Measurements from ENCODE around the gene ZNF668.

Gene ZNF668

DNA sequence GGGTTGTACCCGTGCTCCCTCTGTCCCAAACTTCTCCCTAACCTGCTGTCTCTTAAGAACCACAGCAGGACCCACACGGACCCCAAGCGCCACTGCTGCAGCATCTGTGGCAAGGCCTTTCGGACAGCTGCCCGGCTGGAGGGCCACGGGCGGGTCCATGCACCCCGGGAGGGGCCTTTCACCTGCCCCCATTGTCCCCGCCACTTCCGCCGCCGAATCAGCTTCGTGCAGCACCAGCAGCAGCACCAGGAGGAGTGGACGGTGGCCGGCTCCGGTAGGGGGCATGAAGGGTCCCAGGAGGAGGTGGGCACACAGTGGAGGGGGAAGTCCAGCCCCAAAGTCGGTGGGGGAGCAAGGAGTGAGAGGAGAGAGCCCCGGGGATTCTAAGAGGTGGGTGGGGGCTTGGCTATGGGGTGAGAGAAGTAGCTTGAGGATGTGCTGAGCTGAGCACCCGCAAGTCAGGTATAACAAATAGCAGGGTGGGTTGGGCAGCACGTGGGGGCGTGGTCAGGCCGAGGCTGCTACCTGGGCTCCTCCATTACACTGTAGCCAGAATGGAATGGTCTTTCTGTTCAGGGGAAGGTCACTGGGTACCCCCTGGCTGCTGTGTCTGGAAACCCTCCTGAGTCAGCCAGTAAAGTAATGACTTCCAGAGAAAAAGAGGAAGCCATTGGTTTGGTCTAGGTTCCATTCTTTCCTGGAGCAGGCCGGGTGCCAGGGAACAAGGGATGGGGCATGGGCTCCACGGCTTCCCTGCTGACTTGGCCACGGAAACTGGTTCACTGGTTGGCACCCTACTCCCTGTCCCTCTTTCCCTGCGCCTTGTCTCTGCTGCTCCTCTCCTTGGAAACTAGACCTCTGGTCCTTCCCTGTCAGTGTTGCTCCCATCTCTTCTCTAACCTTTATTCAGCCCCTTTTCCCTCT is 7.7 kb upstream of the ZNF668 start:
- in situ Hi-C loops (cut with HindIII; ENCODE audit: low sequenced_read_pairs), result no loop called here

DNA sequence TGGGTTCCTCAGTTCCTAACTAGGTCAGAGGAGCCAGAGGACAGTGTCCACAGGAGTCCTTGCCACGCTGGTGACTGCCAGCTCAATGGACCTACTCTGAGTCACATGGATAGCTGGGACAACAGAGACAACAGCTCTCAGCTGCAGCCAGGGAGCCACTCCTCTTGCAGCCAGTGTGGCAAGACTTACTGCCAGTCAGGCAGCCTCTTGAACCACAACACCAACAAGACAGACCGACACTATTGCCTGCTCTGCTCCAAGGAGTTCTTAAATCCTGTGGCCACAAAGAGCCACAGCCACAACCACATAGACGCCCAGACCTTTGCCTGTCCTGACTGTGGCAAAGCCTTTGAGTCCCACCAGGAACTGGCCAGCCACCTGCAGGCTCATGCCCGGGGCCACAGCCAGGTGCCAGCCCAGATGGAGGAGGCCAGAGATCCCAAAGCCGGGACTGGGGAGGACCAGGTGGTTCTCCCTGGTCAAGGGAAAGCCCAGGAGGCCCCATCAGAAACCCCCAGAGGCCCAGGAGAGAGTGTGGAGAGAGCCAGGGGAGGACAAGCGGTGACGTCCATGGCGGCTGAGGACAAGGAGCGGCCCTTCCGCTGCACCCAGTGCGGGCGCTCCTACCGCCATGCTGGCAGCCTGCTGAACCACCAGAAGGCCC is 6.8 kb upstream of the ZNF668 start:
- in situ Hi-C loops (cut with HindIII; ENCODE audit: low sequenced_read_pairs), result no loop called here

DNA sequence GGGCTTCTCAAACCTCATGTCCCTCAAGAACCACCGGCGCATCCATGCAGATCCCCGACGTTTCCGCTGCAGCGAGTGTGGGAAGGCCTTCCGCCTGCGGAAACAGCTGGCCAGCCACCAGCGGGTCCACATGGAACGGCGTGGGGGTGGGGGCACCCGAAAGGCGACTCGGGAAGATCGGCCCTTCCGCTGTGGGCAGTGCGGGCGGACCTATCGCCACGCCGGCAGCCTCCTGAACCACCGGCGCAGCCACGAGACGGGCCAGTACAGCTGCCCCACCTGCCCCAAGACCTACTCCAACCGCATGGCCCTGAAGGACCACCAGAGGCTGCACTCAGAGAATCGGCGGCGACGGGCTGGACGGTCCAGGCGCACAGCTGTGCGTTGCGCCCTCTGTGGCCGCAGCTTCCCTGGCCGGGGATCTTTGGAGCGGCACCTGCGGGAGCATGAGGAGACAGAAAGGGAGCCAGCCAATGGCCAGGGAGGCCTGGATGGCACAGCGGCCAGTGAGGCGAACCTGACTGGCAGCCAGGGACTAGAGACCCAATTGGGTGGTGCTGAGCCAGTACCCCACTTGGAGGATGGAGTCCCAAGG is 6.1 kb upstream of the ZNF668 start:
- in situ Hi-C loops (cut with HindIII; ENCODE audit: low sequenced_read_pairs), result no loop called here

DNA sequence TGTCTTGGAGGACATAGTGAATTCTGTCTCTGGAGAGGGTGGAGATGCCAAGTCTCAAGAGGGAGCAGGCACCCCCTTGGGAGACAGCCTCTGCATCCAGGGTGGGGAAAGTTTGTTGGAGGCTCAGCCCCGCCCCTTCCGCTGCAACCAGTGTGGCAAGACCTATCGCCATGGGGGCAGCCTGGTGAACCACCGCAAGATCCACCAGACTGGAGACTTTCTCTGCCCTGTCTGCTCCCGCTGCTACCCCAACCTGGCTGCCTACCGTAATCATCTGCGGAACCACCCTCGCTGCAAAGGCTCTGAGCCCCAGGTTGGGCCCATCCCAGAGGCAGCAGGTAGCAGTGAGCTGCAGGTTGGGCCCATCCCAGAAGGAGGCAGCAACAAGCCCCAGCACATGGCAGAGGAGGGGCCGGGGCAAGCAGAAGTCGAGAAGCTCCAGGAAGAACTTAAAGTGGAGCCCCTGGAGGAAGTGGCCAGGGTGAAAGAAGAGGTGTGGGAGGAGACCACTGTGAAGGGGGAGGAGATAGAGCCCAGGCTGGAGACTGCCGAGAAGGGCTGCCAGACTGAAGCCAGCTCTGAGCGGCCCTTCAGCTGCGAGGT is 5.4 kb upstream of the ZNF668 start:
- in situ Hi-C loops (cut with HindIII; ENCODE audit: low sequenced_read_pairs), result no loop called here

DNA sequence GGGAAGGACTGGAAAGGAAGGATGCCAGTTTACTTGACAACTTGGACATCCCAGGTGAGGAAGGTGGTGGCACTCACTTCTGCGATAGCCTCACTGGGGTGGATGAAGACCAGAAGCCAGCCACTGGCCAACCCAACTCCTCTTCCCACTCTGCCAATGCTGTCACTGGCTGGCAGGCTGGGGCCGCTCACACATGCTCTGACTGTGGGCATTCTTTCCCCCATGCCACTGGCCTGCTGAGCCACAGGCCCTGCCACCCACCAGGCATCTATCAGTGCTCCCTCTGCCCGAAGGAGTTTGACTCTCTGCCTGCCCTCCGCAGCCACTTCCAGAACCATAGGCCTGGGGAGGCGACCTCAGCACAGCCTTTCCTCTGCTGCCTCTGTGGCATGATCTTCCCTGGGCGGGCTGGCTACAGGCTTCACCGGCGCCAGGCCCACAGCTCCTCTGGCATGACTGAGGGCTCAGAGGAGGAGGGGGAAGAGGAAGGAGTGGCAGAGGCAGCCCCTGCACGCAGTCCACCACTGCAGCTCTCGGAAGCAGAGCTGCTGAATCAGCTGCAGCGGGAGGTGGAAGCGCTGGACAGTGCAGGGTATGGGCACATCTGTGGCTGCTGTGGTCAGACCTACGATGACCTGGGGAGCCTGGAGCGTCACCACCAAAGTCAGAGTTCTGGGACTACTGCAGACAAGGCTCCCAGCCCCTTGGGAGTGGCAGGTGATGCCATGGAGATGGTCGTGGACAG is 4.7 kb upstream of the ZNF668 start:
- in situ Hi-C loops (cut with HindIII; ENCODE audit: low sequenced_read_pairs), result no loop called here

DNA sequence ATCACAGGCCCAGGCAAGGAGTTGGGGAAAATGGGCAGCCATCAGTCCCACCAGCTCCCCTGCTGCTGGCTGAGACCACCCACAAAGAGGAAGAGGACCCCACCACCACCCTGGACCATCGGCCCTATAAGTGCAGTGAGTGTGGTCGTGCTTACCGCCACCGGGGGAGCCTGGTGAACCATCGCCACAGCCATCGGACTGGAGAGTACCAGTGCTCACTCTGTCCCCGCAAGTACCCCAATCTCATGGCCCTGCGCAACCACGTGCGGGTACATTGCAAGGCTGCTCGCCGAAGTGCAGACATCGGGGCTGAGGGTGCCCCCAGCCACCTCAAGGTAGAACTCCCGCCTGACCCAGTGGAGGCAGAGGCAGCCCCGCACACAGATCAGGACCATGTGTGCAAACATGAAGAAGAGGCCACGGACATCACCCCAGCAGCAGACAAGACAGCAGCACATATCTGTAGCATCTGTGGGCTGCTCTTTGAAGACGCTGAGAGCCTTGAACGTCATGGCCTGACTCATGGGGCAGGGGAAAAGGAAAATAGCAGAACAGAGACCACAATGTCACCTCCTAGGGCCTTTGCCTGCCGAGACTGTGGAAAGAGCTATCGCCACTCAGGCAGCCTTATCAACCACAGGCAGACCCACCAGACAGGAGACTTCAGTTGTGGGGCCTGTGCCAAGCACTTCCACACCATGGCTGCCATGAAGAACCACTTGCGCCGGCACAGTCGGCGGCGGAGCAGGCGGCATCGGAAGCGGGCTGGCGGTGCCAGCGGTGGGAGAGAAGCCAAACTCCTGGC is 3.8 kb upstream of the ZNF668 start:
- in situ Hi-C loops (cut with HindIII; ENCODE audit: low sequenced_read_pairs), result no loop called here

DNA sequence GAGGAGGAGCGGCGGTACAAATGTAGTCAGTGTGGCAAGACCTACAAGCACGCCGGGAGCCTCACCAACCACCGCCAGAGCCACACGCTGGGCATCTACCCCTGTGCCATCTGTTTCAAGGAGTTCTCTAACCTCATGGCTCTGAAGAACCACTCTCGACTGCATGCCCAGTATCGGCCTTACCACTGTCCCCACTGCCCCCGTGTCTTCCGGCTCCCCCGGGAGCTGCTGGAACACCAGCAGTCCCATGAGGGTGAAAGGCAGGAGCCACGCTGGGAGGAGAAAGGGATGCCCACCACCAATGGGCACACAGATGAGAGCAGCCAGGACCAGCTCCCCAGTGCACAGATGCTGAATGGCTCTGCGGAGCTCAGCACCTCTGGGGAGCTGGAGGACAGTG is 3.0 kb upstream of the ZNF668 start:
- in situ Hi-C loops (cut with HindIII; ENCODE audit: low sequenced_read_pairs), result no loop called here

DNA sequence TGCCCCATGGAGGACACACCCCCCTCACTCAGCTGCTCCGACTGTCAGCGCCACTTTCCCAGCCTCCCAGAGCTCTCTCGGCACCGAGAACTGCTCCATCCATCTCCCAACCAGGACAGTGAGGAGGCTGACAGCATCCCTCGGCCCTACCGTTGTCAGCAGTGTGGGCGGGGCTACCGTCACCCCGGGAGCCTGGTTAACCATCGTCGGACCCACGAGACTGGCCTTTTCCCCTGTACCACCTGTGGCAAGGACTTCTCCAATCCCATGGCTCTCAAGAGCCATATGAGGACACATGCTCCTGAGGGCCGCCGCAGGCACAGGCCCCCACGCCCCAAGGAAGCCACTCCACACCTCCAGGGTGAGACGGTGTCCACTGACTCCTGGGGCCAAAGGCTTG is 2.3 kb upstream of the ZNF668 start:
- in situ Hi-C loops (cut with HindIII; ENCODE audit: low sequenced_read_pairs), result no loop called here

DNA sequence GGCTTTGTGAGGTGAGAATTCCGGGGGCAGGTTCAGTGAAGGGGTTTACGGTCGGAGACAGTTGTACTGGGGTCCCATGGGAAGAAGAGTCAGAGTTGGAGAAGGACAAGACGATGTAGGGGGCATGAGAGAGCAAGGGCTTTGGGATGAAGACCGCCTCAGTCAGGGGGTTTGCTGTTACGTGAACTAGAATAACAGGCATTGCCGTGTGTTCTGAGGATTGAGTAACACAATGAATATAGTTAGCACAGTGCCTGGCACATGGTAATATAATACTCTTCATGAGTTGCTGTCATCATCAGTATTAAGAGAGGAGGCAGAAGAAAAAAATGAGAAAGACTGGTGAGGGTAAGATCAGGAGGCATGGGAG is 759 bp upstream of the ZNF668 start:
- in situ Hi-C loops (cut with HindIII; ENCODE audit: low sequenced_read_pairs), result no loop called here

DNA sequence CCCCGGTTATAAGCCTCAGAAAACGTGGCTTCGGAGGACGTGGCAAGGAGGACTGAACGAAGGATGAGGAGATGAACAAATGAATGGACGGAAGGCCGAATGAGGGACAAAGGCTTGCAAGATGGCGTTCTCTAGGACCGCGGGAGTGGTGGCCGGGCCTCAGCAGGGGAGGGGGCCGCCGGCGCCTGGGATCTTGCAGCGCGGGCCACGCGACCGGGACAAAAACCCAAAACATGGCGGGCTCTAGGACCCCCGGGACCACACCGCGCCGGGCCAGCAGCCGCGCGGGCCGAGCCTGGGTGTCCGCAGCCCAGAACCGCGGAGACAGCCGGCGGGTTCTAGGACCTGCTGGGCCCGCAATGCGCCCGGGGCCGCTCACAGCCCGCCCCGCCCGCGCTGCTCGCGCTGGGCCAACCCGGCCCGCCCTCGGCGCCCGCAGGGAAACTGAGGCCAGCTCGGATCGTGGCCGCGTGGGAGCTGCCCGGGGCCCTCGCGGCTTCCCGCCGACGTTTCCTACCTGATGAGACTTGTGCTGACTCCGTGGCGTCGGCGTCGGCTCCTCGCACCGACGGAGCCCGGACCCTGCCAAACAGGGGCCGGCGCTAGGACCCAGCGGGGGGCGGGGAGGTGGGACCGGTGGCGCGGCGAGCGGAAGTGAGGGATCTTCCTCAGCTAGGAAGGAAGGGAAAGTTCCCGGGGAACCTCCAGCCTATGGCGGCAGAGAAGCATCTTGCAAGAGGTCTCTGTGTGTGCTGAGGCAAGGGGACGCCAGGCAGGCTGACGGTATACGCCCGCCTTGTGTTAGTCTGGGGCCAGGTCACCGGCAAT is 684 bp downstream of the ZNF668 start:
- in situ Hi-C loops (cut with HindIII; ENCODE audit: low sequenced_read_pairs), result no loop called here

DNA sequence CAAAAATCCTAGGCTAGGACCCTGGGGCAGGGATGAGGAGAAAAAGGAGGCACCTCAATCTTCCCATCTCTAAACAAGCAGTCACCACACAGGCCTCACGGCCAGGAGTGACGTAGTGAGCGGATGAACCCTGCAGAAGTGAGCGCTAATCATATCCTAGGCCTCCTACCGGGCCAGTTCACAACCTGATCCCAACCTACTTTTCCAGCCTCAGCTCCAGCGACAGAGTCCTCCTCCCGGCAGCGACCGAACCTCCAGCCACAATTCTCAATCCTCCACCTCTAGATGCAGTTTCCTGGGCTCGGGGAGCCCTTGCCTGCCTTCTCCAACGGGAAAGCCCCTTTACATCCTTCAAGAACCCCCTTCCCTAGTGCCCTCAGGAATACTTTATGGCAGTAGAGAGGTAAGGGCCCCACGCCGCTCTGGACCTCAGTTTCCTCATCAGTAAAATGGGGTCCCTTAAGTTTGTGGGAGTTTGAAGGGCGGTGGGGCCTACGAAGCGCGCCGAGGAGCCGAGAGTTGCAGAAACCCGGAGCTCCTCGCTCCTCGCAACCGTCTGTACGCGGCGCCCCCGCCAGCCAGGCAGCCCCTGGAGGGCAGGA is 1.4 kb downstream of the ZNF668 start:
- in situ Hi-C loops (cut with HindIII; ENCODE audit: low sequenced_read_pairs), result no loop called here

DNA sequence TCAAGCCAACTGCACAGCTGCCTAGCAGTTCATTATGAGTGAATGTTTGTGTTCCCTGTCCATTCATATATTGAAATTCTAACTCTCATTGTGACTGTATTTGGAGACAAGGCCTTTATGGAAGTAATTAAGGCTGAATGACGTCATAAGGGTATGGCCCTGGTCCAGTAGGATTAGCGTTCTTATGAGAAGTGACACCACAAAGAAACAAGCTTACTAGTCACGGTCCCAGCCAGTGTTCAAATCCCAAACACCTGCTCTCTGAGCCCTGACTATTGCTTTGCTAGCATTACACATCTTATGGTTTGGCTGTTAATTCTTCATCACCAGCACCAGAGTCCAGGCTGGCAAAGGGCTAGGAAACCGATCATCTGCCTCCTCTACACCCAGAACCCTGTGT is 2.2 kb downstream of the ZNF668 start:
- in situ Hi-C loops (cut with HindIII; ENCODE audit: low sequenced_read_pairs), result no loop called here

DNA sequence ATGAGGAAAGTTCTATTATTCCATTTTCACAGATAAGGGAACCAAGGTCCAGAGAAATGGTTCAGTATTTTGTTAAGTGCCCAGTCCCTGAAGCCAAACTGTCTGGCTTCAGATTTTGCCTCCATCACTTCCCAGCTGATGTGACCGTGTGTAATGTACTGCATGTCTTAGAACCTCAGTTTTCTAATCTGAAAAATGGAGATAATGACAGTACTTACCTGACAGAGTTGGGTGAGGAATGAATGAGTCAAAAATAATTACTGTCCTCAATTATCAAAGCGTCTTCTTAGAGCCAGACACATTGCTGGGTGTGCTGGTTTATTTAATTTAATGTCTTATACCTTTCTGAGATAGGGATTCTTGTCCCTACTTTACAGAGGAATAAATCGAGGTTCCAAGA is 6.7 kb downstream of the ZNF668 start:
- in situ Hi-C loops (cut with HindIII; ENCODE audit: low sequenced_read_pairs), result no loop called here

DNA sequence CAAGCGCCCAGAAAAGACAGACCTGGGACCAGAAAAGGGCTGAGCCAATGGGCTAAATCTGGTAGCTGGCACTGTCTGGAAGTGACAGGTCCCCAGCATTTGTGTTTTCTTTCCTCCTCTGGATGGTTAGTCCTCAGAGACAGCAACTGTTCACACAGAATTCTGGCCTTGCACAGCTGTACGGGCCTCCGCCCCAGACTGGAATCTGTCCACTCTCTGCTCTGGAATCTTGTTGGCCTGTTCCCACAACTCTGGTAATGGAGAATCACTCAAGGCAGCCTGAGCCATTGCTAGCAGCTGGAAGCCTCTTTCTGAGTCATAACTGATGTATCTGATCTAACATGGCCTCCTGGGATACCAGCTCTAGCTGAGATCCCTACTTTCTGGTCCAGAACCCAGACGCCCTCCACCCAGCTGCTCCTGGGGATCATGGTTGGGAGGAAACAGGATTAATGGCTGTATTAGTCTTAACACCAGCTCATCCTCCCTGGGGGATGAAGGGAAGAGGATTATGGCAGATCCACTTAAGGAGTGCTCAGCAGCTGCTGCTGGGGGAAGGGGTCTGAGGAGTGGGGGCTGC is 9.1 kb downstream of the ZNF668 start:
- in situ Hi-C loops (cut with HindIII; ENCODE audit: low sequenced_read_pairs), result no loop called here

DNA sequence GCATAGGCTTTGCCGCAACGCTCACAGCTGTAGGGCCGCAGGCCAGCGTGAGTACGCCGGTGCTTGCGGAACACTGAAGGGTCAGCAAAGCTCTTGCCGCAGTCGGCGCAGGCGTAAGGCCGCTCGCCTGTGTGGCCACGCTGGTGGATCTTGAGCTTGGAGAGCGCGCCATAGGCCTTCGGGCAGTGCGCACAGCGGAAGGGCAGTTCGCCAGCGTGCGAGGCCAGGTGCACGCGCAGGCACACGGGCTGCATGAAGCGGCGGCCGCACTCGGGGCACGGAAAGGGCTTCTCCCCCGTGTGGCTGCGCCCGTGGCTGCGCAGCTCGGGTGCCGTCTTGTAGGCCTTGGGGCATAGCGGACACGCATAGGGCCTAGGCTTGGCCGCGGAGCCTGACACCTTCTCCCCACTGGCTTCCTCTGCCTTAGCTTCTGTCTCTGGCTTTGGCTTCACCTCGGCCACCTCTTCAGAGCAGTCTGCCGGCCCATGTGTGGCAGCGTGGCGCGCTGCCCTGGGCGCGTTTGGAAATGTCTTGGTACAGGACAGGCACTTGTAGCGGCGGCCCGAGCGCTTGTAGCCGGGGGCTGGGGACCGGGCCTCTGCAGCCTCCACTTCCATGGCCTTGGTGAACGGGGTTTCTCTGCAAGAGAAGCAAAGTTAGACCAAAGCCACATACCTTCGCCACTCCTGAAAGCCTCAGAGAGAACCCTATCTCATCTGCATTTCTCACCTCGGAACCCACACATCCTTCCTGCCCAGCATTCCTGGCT is 10.0 kb downstream of the ZNF668 start:
- in situ Hi-C loops (cut with HindIII; ENCODE audit: low sequenced_read_pairs), result no loop called here

DNA sequence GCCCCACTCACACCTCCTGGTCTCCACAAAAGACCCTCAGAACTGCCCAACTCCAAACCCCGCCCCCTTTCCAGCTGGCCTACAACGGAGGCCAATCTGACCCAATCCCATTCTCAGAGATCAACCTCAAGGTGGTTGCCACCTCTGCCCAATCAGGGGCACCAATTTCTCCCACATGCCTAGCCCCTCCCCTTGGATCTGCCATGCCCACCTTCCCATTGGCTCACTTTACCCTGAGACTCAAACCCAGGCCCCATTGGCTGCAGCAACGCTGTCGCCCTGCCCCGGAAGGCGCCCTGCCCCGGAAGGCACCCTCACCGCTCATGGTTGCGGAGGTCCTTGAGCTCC is 10.6 kb downstream of the ZNF668 start:
- in situ Hi-C loops (cut with HindIII; ENCODE audit: low sequenced_read_pairs), result no loop called here

DNA sequence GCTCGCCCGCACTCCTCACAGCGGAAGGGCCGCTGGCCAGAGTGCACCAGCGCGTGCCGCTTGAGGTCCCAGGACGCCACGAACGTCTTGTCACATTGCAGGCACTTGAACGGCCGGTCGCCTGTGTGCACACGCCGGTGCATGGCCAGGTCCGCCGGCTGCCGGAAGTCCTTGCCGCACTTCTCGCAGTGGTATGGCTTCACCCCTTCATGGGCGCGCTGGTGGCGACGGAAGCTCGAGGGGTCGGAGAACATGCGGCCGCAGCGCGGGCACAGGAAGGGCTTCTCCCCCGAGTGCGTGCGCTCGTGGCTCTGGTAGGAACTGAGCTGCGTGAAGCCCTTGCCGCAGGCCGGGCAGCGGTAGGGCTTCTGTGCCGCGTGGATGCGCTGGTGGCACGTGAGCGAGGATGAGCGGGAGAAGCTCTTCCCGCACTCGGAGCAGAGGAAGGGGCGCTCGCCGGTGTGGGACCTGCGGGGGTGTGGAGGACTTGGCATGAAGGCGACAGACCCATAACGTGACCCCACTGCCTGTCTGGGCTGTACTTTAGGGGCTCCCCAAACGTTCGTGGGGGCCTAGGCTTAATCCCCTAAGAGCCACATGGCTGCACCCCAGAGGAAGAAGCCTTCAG is 12.1 kb downstream of the ZNF668 start:
- in situ Hi-C loops (cut with HindIII; ENCODE audit: low sequenced_read_pairs), result no loop called here
